Fibroblast of the aortic adventitia (primary cell): ENCODE results near the gene LOXL4. TPM values are rescaled to one million over a fixed set of nuclear protein-coding genes. Genes with fewer than 3 reads are reported as not detected.

Experiments used
- DNase-seq: peaks from one replicate; pipeline ENCODE4 v3.0.0-alpha.2; 2010; ENCODE audit warnings: low read depth
- H3K4me3 ChIP-seq: 2 replicates; pipeline ENCODE4 v1.5.1; 2011; ENCODE audit warnings: low read depth, mild to moderate bottlenecking, control low read depth, low read length, moderate library complexity
- total RNA-seq: library from RNA; depleted of rRNA; stranded (reverse); fragments of >200 nt; gene quantifications from 2 replicates; pipeline ENCODE4 v1.2.3, GENCODE V29; 2012; ENCODE audit warnings: low replicate concordance
- TF ChIP-seq, protein P1 (sequence below): IDR thresholded peaks from 2 replicates; pipeline ENCODE4 v1.5.1; 2011; ENCODE audit warnings: mild to moderate bottlenecking, low read length, control low read depth, inconsistent platforms; ENCODE audit not compliant: insufficient read depth

The LOXL4 gene
- 14.3 and 62.5 TPM in 2 replicates for total RNA-seq

- DNase-seq, result peak; percentile 37
- TF ChIP-seq, protein P1, sequence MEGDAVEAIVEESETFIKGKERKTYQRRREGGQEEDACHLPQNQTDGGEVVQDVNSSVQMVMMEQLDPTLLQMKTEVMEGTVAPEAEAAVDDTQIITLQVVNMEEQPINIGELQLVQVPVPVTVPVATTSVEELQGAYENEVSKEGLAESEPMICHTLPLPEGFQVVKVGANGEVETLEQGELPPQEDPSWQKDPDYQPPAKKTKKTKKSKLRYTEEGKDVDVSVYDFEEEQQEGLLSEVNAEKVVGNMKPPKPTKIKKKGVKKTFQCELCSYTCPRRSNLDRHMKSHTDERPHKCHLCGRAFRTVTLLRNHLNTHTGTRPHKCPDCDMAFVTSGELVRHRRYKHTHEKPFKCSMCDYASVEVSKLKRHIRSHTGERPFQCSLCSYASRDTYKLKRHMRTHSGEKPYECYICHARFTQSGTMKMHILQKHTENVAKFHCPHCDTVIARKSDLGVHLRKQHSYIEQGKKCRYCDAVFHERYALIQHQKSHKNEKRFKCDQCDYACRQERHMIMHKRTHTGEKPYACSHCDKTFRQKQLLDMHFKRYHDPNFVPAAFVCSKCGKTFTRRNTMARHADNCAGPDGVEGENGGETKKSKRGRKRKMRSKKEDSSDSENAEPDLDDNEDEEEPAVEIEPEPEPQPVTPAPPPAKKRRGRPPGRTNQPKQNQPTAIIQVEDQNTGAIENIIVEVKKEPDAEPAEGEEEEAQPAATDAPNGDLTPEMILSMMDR, result no peak
Observed at GRCh38 chr10:98267894-98268693, at the start of gene LOXL4. Gene LOXL4, minus strand, starts transcription at chr10:98268194. Its CDS starts 5,175 bp downstream, at chr10:98263019.

DNA sequence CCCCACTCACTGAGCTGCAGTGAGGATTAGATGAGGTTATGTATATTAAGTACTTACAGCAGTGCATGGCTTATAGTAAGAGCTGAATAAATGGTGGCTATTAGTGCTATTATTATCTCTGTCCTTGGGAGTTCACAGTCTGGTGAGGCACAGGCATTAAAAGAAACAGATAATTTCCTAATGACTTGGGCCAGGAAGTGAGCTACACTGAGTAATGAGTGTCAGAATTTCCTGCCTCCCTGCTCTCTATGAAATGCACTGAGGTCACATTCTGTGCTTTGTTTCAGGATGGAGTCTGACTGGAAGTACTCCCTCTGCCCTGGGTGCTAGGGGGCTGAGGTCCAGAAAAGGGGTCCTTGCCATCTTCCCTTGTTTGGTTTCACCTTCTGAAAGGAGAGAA, 48.7 kb upstream of the LOXL4 start:
- TF ChIP-seq, protein P1, result no peak
- DNase-seq, result peak; percentile 50
- no peak overlapping the region for H3K4me3 ChIP-seq

More at GRCh38 chr10:98267894-98268693, at the start of gene LOXL4:
- H3K4me3 ChIP-seq, result peak within 1 kb of the TSS; percentile 61

DNA sequence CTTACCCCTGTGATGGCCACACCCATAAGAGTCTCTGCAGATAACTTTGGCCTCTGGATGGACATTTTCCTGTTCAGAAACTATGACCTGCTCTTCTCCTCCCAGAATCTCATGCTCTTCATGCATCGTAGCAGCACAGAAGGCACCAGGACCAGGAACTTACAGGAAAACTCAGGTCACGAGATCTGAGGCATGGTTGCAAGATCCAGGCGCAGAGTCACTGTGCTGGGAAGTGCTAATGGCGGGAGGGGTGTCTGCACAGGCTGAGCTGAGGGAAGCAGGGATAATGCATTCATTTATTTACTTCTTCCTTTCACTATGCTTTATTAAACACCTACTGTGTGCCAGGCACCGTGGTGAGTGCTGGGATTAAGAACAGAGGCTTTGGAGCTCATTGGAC, 48.2 kb upstream of the LOXL4 start:
- DNase-seq, result no peak
- no peak overlapping the region for H3K4me3 ChIP-seq
- TF ChIP-seq, protein P1, result no peak

DNA sequence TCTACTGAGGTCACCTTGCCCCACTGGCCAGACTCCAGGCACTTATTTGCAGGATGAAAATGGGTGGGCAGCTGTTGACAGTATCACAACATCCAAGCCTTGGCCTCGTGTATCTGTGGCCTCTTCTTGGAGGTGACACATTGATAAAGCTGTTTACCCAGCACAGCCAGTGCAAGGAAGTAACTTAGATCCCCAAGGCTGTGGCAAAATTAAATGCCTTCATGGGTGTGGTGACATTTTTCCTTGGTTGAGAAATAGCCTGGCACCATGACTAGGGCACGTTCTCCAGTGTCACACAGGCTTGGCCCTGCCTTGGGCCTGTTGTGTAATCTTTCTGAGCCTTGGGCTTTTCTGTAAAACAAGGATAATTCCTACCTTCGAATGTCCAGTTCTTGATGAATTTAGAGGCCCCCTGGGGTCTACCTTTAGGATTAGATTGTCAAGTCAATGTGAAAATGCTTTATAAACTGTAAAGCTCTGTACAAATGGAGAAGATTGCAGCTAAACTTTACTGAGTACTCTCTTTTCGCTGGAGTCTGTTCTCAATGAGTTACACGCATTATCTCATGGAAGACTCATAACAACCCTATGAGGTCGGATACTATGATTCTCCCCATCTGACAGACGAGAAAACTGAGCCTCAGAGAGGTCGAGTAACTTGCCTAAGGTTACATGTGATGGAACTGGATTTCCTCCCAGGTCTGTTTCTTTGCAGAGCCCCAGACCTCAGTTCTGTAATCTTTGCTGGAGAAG, 46.7 kb upstream of the LOXL4 start:
- DNase-seq, result peak; percentile 54
- TF ChIP-seq, protein P1, result no peak
- no peak overlapping the region for H3K4me3 ChIP-seq

DNA sequence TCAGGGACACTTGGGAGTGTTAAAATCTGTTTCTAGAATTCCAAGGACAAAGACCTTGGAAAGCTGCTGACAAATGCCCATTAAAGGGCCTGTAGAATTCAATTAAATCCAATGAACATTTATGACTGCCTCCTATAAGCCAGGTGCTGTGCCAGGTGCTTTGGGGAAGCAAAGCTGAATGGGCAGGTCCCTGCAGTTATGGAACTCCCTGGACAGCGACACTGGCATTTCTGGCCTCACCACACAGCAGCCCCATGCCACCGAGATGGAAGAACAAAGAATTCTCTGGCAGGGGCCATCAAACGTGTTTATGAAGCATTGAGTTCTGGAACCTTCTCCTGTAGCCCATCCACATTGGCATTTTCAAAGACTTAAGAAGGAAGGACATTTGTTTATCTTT, 45.6 kb upstream of the LOXL4 start:
- H3K4me3 ChIP-seq, result no peak overlapping the region
- TF ChIP-seq, protein P1, result no peak
- DNase-seq, result no peak

DNA sequence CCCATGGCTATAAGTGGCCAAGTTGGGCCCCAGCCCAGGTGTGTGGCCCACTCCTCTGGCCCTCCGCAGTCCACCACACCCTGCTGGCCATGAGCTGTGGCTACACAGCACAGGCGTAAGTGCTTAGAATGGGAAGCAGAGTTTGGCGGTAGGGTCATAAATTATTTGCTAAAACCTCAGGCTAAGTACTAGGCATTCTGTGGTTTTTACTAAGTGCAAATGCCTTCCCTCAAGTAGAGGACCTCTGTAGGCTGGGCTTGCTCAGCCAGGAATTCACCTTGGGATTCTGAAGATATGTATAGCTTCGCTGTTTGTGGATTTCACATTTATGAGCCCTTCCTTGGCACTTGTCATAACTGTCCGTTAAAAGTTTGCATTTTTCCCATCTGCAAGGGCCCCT, 44.8 kb upstream of the LOXL4 start:
- TF ChIP-seq, protein P1, result no peak
- H3K4me3 ChIP-seq, result no peak overlapping the region
- no peak for DNase-seq
